ENCODE measurements around the gene CYSTM1. TPM values are rescaled to one million over a fixed set of nuclear protein-coding genes. Genes with fewer than 3 reads are reported as not detected.
A peak's percentile ranks its signal among the peaks of the same experiment; 100 is the strongest.
"Not testable (repeated sequence)": the region's sequence is repeated elsewhere in the genome, so short reads cannot be mapped to it uniquely, and the experiment has no call there.

Gene CYSTM1
- total RNA-seq, 4 donors from 2014 or later, result 304 to 593 (median 336) TPM

GRCh38 chr5:140192715-140193430, 17.9 kb downstream of the CYSTM1 start:
- Histone ChIP-seq H3K27ac (peak overlapping the region; percentile 97 to 99 (median 98)), H3K9me3 (no peaks in the 10 kb centered on the region), H3K4me3 (no peak overlapping the region), H3K27me3 (no peaks in the 10 kb centered on the region), H3K36me3 (peaks cover 0 to 5% of the 10 kb centered on the region in 2 donors), H3K4me1 (peaks cover 61 to 74% of the 10 kb centered on the region in 2 donors)
- ATAC-seq (no peak), DNase-seq (no peak)
- TF ChIP-seq CTCF (IDR thresholded peaks at IDR 0.05 in 4 of 5, conservative IDR thresholded peaks at IDR 0.05 in 1 of 5), result no peak
- no peak for TF ChIP-seq POLR2A (IDR thresholded peaks at IDR 0.05)
- in situ Hi-C loops (cut with MboI; ENCODE audit: low sequenced_read_pairs in 4 of 4) (no loop called here), intact Hi-C loops (cut with DNase I; ENCODE audit: low total_unique reads) (no loop called here)

GRCh38 chr5:140194662-140195061, 19.7 kb downstream of the CYSTM1 start:
- TF ChIP-seq POLR2A (IDR thresholded peaks at IDR 0.05), result no peak
- TF ChIP-seq CTCF (IDR thresholded peaks at IDR 0.05 in 4 of 5, conservative IDR thresholded peaks at IDR 0.05 in 1 of 5), result no peak
- intact Hi-C loops (cut with DNase I; ENCODE audit: low total_unique reads), result no loop called here

GRCh38 chr5:140196115-140196814, 21.3 kb downstream of the CYSTM1 start:
- Histone ChIP-seq H3K9me3 (no peaks in the 10 kb centered on the region), H3K4me3 (no peak overlapping the region), H3K4me1 (peaks cover 54 to 61% of the 10 kb centered on the region in 2 donors), H3K27me3 (no peaks in the 10 kb centered on the region), H3K36me3 (peaks cover 0 to 5% of the 10 kb centered on the region in 2 donors), H3K27ac (peak overlapping the region; percentile 6 to 69 (median 31))
- no peak for ATAC-seq
- intact Hi-C loops (cut with DNase I; ENCODE audit: low total_unique reads), result no loop called here
- DNase-seq, result no peak
- in situ Hi-C loops (cut with MboI; ENCODE audit: low sequenced_read_pairs in 4 of 4), result no loop called here
- TF ChIP-seq CTCF (IDR thresholded peaks at IDR 0.05 in 4 of 5, conservative IDR thresholded peaks at IDR 0.05 in 1 of 5) (no peak), POLR2A (IDR thresholded peaks at IDR 0.05) (no peak)

More at GRCh38 chr5:140194662-140195061, 19.7 kb downstream of the CYSTM1 start:
- no peaks in the 10 kb centered on the region for H3K9me3 ChIP-seq
- in situ Hi-C loops (cut with MboI; ENCODE audit: low sequenced_read_pairs in 4 of 4), result no loop called here
- no peaks in the 10 kb centered on the region for H3K27me3 ChIP-seq
- ATAC-seq (no peak), DNase-seq (no peak)
- H3K4me3 ChIP-seq, result no peak overlapping the region
- H3K36me3 ChIP-seq, result peaks cover 0 to 5% of the 10 kb centered on the region in 2 donors
- H3K27ac ChIP-seq, result peak overlapping the region in 2 of 4 donors; percentile 69 to 98
- peaks cover 62 to 68% of the 10 kb centered on the region in 2 donors for H3K4me1 ChIP-seq

GRCh38 chr5:140197023-140197422, 22.0 kb downstream of the CYSTM1 start:
- Histone ChIP-seq H3K36me3 (peaks cover 0 to 5% of the 10 kb centered on the region in 2 donors), H3K27ac (peak overlapping the region in 3 of 4 donors; percentile 29 to 69 (median 46)), H3K4me3 (no peak overlapping the region), H3K9me3 (no peaks in the 10 kb centered on the region), H3K27me3 (no peaks in the 10 kb centered on the region), H3K4me1 (peaks cover 53 to 61% of the 10 kb centered on the region in 2 donors)
- in situ Hi-C loops (cut with MboI; ENCODE audit: low sequenced_read_pairs in 4 of 4), result no loop called here
- intact Hi-C loops (cut with DNase I; ENCODE audit: low total_unique reads), result no loop called here
- ATAC-seq, result no peak
- TF ChIP-seq CTCF (IDR thresholded peaks at IDR 0.05 in 4 of 5, conservative IDR thresholded peaks at IDR 0.05 in 1 of 5), result no peak
- TF ChIP-seq POLR2A (IDR thresholded peaks at IDR 0.05), result no peak
- no peak for DNase-seq

- H3K27me3 ChIP-seq; H3K36me3 ChIP-seq; in situ Hi-C loops (cut with MboI; ENCODE audit: low sequenced_read_pairs in 4 of 4); H3K9me3 ChIP-seq; H3K4me3 ChIP-seq; ATAC-seq; intact Hi-C loops (cut with DNase I; ENCODE audit: low total_unique reads); DNase-seq: not testable (repeated sequence)
- Histone ChIP-seq H3K27ac (peak overlapping the region in 1 of 4 donors; percentile 69), H3K4me1 (peaks cover 51 to 55% of the 10 kb centered on the region in 2 donors)
These were observed 23.9 kb downstream of the CYSTM1 start for GRCh38 chr5:140198915-140199314.
